Endodermal cell (in vitro differentiated cells): ENCODE measurements around the gene PSMB7. TPM values are rescaled to one million over a fixed set of nuclear protein-coding genes. Genes with fewer than 3 reads are reported as not detected.

Experiments
- DNase-seq: peaks from one replicate; pipeline ENCODE4 v3.0.0-alpha.2; 2017
- H3K27ac ChIP-seq: 2 replicates; pipeline ENCODE4 v1.5.1; 2013; ENCODE audit warnings: mild to moderate bottlenecking, low read depth, low read length, moderate library complexity
- H3K27me3 ChIP-seq: 2 replicates; pipeline ENCODE4 v1.6.1; 2013; ENCODE audit warnings: mild to moderate bottlenecking, low read length, moderate library complexity; ENCODE audit not compliant: insufficient read depth, control insufficient read depth, poor library complexity, severe bottlenecking
- H3K36me3 ChIP-seq: 2 replicates; pipeline ENCODE4 v1.7.0; 2013; ENCODE audit warnings: mild to moderate bottlenecking, low read length, moderate library complexity; ENCODE audit not compliant: control insufficient read depth, insufficient read depth
- H3K4me1 ChIP-seq: one replicate; pipeline ENCODE4 v1.7.0; 2013; ENCODE audit warnings: low read length; ENCODE audit not compliant: control insufficient read depth, insufficient read depth
- H3K4me3 ChIP-seq: 2 replicates; pipeline ENCODE4 v1.5.1; 2013; ENCODE audit warnings: mild to moderate bottlenecking, low read length, moderate library complexity
- H3K9ac ChIP-seq: 2 replicates; pipeline ENCODE4 v1.6.1; 2013; ENCODE audit warnings: mild to moderate bottlenecking, low read length, moderate library complexity; ENCODE audit not compliant: poor library complexity, severe bottlenecking; ENCODE audit errors: extremely low read depth
- H3K9me3 ChIP-seq: 2 replicates; pipeline ENCODE4 v1.6.1; 2013; ENCODE audit warnings: mild to moderate bottlenecking, low read length, moderate library complexity; ENCODE audit not compliant: control insufficient read depth
- H3K27ac Mint-ChIP-seq: 2 replicates; pipeline ENCODE4 v1.8.0; 2020; ENCODE audit warnings: mixed read lengths
- H3K27me3 Mint-ChIP-seq: 2 replicates; pipeline ENCODE4 v1.8.0; 2021; ENCODE audit warnings: mild to moderate bottlenecking, mixed read lengths; ENCODE audit not compliant: insufficient read depth
- H3K36me3 Mint-ChIP-seq: 2 replicates; pipeline ENCODE4 v1.8.0; 2020; ENCODE audit warnings: low read depth, mixed read lengths
- H3K4me1 Mint-ChIP-seq: 2 replicates; pipeline ENCODE4 v1.8.0; 2020; ENCODE audit warnings: mixed read lengths
- H3K4me3 Mint-ChIP-seq: 2 replicates; pipeline ENCODE4 v1.8.0; 2020; ENCODE audit warnings: mild to moderate bottlenecking, moderate library complexity, mixed read lengths
- H3K9me3 Mint-ChIP-seq: 2 replicates; pipeline ENCODE4 v1.8.0; 2020; ENCODE audit warnings: mild to moderate bottlenecking, mixed read lengths
- CTCF ChIP-seq: fragments of 200-600 bp; sonication (generic); conservative IDR thresholded peaks from 2 replicates; pipeline ENCODE4 v1.5.0; 2021; ENCODE audit warnings: antibody characterized with exemption, mild to moderate bottlenecking
- whole genome bisulfite sequencing, 2 experiments: methylation state at CpG; one replicate each; pipeline versions ENCODE4 v1.1.5 to v1.1.7; 2013; ENCODE audit warnings: missing lambda C conversion rate in 2 of 2, mixed read lengths in 1 of 2; ENCODE audit not compliant: insufficient coverage in 1 of 2, insufficient read length in 1 of 2; 5-methylcytosine and 5-hydroxymethylcytosine counted together
- total RNA-seq, 2 donors: library from RNA; stranded (reverse); fragmentation: NEBNext Ultra II Directional in 1 of 2; extraction: Animal tissue kit (Norgen Biotek cat#: 25700) in 1 of 2; gene quantifications; 2 replicates in 1 of 2; 3 replicates in 1 of 2; pipeline ENCODE4 v1.2.1, GENCODE V29; 2021

PSMB7 gene
- total RNA-seq, 2 donors from 2014 or later, result 203 to 223 TPM

- Mint-ChIP-seq H3K27ac (no peak overlapping the region), H3K9me3 (no peaks in the 10 kb centered on the region), H3K4me3 (no peak overlapping the region), H3K4me1 (no peaks in the 10 kb centered on the region), H3K27me3 (no peaks in the 10 kb centered on the region), H3K36me3 (peaks cover 10% of the 10 kb centered on the region)
- peaks cover 4% of the 10 kb centered on the region for H3K36me3 ChIP-seq
- no peaks in the 10 kb centered on the region for H3K27me3 ChIP-seq
- 78 to 83% methylated on average over 4 of the region's 4 CpGs for WGBS, 2 experiments
- no peaks in the 10 kb centered on the region for H3K4me1 ChIP-seq
- H3K27ac ChIP-seq, result no peak overlapping the region
- H3K9ac ChIP-seq, result no peak overlapping the region
- TF ChIP-seq CTCF, result no peak
- H3K4me3 ChIP-seq, result no peak overlapping the region
- no peaks in the 10 kb centered on the region for H3K9me3 ChIP-seq
- DNase-seq, result no peak
These were observed 93.3 kb downstream of the PSMB7 start for GRCh38 chr9:124321935-124322334.

DNA sequence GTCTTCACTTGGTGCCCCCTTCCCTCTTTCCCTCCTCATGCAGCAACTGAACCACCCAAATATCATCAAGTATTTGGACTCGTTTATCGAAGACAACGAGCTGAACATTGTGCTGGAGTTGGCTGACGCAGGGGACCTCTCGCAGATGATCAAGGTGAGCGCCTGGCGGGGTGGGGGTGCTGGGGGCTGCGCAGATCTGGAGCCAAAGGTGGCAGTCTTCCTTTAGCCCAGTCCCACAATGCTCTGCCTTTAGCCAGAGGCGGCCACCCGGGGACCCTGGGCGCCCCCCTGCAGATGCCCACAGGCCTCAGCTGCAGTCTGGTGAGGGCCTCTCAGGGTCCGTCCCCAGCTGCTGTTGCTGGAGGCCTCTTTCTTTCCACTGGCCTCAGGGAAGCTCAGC lies 93.8 kb downstream of the PSMB7 start:
- Histone ChIP-seq H3K36me3 (peaks cover 4% of the 10 kb centered on the region), H3K4me3 (no peak overlapping the region), H3K27me3 (no peaks in the 10 kb centered on the region), H3K9me3 (no peaks in the 10 kb centered on the region), H3K27ac (no peak overlapping the region), H3K9ac (no peak overlapping the region), H3K4me1 (no peaks in the 10 kb centered on the region)
- 94 to 96% methylated on average over 9 to 12 of the region's 12 CpGs for WGBS, 2 experiments
- no peak overlapping the region for H3K27ac Mint-ChIP-seq
- H3K36me3 Mint-ChIP-seq, result peaks cover 10% of the 10 kb centered on the region
- H3K9me3 Mint-ChIP-seq, result no peaks in the 10 kb centered on the region
- no peak for TF ChIP-seq CTCF
- no peaks in the 10 kb centered on the region for H3K27me3 Mint-ChIP-seq
- DNase-seq, result no peak
- H3K4me1 Mint-ChIP-seq, result no peaks in the 10 kb centered on the region
- H3K4me3 Mint-ChIP-seq, result no peak overlapping the region

- no peak overlapping the region for H3K9ac ChIP-seq
- peak; percentile 95 for DNase-seq
- H3K9me3 ChIP-seq, result no peaks in the 10 kb centered on the region
- WGBS, 2 experiments, result 63 to 71% methylated on average over 10 to 17 of the region's 17 CpGs
- no peak overlapping the region for H3K27ac ChIP-seq
- H3K27ac Mint-ChIP-seq, result no peak overlapping the region
- no peaks in the 10 kb centered on the region for H3K4me1 ChIP-seq
- H3K9me3 Mint-ChIP-seq, result no peaks in the 10 kb centered on the region
- H3K27me3 Mint-ChIP-seq, result no peaks in the 10 kb centered on the region
- H3K36me3 Mint-ChIP-seq, result peaks cover 10% of the 10 kb centered on the region
- peaks cover 4% of the 10 kb centered on the region for H3K36me3 ChIP-seq
- no peak overlapping the region for H3K4me3 ChIP-seq
- no peaks in the 10 kb centered on the region for H3K27me3 ChIP-seq
- no peak overlapping the region for H3K4me3 Mint-ChIP-seq
- peak; percentile 89 for TF ChIP-seq CTCF
- H3K4me1 Mint-ChIP-seq, result no peaks in the 10 kb centered on the region
These were observed 94.9 kb downstream of the PSMB7 start for GRCh38 chr9:124320062-124320973.
